Astrocyte (in vitro differentiated cells and primary cell): ENCODE measurements around the gene GRK5. TPM values are rescaled to one million over a fixed set of nuclear protein-coding genes. Genes with fewer than 3 reads are reported as not detected.
"Not testable (repeated sequence)": the region's sequence is repeated elsewhere in the genome, so short reads cannot be mapped to it uniquely, and the experiment has no call there.

Experiments used
- DNase-seq: peaks from one replicate; pipeline ENCODE4 v3.0.0-alpha.2; 2010; ENCODE audit warnings: low read depth
- FAIRE-seq: peaks from 2 replicates; lab custom pipeline; 2011; peaks lifted over from hg19 to GRCh38; lab: Jason Lieb, UNC
- H2AFZ ChIP-seq: 2 replicates; pipeline ENCODE4 v1.6.0; 2012; ENCODE audit warnings: low read depth, low read length, inconsistent platforms
- H3K27ac ChIP-seq: 2 replicates; pipeline ENCODE4 v1.5.1; 2011; ENCODE audit warnings: low read depth, low read length, inconsistent platforms
- H3K27me3 ChIP-seq: 2 replicates; pipeline ENCODE4 v1.6.0; 2011; ENCODE audit warnings: low read length, inconsistent platforms; ENCODE audit not compliant: insufficient read depth
- H3K36me3 ChIP-seq: 2 replicates; pipeline ENCODE4 v1.5.1; 2011; ENCODE audit warnings: low read length, inconsistent platforms; ENCODE audit not compliant: insufficient read depth
- H3K4me1 ChIP-seq: 2 replicates; pipeline ENCODE4 v1.5.1; 2011; ENCODE audit warnings: low read length, inconsistent platforms; ENCODE audit not compliant: insufficient read depth
- H3K4me2 ChIP-seq: 2 replicates; pipeline ENCODE4 v1.6.0; 2012; ENCODE audit warnings: low read length, inconsistent platforms
- H3K4me3 ChIP-seq: 2 replicates; pipeline ENCODE4 v1.5.1; 2011; ENCODE audit warnings: low read depth, mild to moderate bottlenecking, low read length, inconsistent platforms; ENCODE audit not compliant: insufficient read depth
- H3K79me2 ChIP-seq: 2 replicates; pipeline ENCODE4 v1.6.0; 2012; ENCODE audit warnings: mild to moderate bottlenecking, low read length, inconsistent platforms; ENCODE audit not compliant: insufficient read depth
- H3K9ac ChIP-seq: 2 replicates; pipeline ENCODE4 v1.6.0; 2012; ENCODE audit warnings: mild to moderate bottlenecking, low read length, inconsistent platforms
- H3K9me3 ChIP-seq: 2 replicates; pipeline ENCODE4 v1.5.1; 2012; ENCODE audit warnings: low read depth, mild to moderate bottlenecking, low read length, inconsistent platforms; ENCODE audit not compliant: insufficient read depth
- H4K20me1 ChIP-seq: 2 replicates; pipeline ENCODE4 v1.6.0; 2012; ENCODE audit warnings: low read length, inconsistent platforms; ENCODE audit not compliant: insufficient read depth
- H3K27ac Mint-ChIP-seq: one replicate; pipeline ENCODE4 v1.8.0; 2021; ENCODE audit warnings: mild to moderate bottlenecking, mixed read lengths; ENCODE audit not compliant: unreplicated experiment
- H3K27me3 Mint-ChIP-seq: one replicate; pipeline ENCODE4 v1.8.0; 2021; ENCODE audit warnings: low read depth, mixed read lengths; ENCODE audit not compliant: unreplicated experiment
- H3K36me3 Mint-ChIP-seq: one replicate; pipeline ENCODE4 v1.8.0; 2021; ENCODE audit warnings: low read depth, mixed read lengths; ENCODE audit not compliant: unreplicated experiment
- H3K4me1 Mint-ChIP-seq: one replicate; pipeline ENCODE4 v1.8.0; 2021; ENCODE audit warnings: low read depth, mixed read lengths; ENCODE audit not compliant: unreplicated experiment
- H3K4me3 Mint-ChIP-seq: one replicate; pipeline ENCODE4 v1.8.0; 2021; ENCODE audit warnings: mild to moderate bottlenecking, moderate library complexity, mixed read lengths; ENCODE audit not compliant: unreplicated experiment
- H3K9me3 Mint-ChIP-seq: one replicate; pipeline ENCODE4 v1.8.0; 2021; ENCODE audit warnings: mild to moderate bottlenecking, mixed read lengths; ENCODE audit not compliant: unreplicated experiment
- EZH2 ChIP-seq: IDR thresholded peaks from 2 replicates; pipeline ENCODE4 v1.6.1; 2012; ENCODE audit warnings: mild to moderate bottlenecking, low read length, inconsistent platforms; ENCODE audit not compliant: insufficient read depth
- total RNA-seq: library from RNA; stranded (reverse); gene quantifications from 2 replicates; pipeline ENCODE4 v1.2.1, GENCODE V29; 2021
- TF ChIP-seq, protein P1 (sequence below): IDR thresholded peaks from 2 replicates; pipeline ENCODE4 v1.5.1; 2011; ENCODE audit warnings: low read depth, mild to moderate bottlenecking, inconsistent platforms, low read length, moderate library complexity; ENCODE audit not compliant: insufficient read depth

The GRK5 gene
- total RNA-seq, 1 donor from 2014 or later = 8.5 TPM

DNA sequence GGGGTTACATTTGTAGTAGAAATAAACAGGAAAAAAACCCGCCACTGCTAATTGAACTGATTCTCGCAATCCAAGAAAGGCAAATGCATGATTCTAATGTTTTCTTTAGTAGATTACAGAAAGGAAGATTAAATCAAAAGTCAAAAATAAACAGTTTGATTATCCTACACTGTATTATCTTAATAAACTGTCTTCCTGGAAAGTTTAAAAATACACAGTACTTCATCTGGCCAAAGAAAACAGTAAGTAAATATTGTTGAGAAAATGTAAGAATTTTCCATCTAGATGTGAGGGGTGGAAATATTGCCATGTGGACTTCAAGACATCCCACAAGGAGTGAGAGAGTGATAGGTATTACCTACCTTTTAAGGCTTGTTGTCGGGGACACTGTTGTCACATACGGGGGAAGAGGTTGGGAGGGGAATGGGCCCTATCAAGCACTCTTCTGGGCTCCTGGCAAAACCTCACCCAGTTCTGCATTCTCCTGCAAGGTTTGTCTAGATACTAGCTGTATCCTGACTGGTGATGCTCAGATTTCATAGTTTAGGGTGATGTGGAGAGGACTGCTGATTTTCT lies 17.8 kb downstream of the GRK5 start:
- H3K9me3 Mint-ChIP-seq = no peaks in the 10 kb centered on the region
- Histone ChIP-seq H3K9ac (no peak overlapping the region), H4K20me1 (peaks cover 49% of the 10 kb centered on the region), H3K27me3 (no peaks in the 10 kb centered on the region), H3K4me2 (no peak overlapping the region), H3K36me3 (no peaks in the 10 kb centered on the region), H3K27ac (no peak overlapping the region), H3K79me2 (peaks cover 42% of the 10 kb centered on the region), H3K9me3 (no peaks in the 10 kb centered on the region), H3K4me1 (peaks cover 3% of the 10 kb centered on the region), H2AFZ (no peak overlapping the region), H3K4me3 (no peak overlapping the region)
- peaks cover 9% of the 10 kb centered on the region for H3K4me1 Mint-ChIP-seq
- no peak overlapping the region for H3K4me3 Mint-ChIP-seq
- H3K27me3 Mint-ChIP-seq = no peaks in the 10 kb centered on the region
- TF ChIP-seq EZH2 = no peak
- TF ChIP-seq, protein P1, sequence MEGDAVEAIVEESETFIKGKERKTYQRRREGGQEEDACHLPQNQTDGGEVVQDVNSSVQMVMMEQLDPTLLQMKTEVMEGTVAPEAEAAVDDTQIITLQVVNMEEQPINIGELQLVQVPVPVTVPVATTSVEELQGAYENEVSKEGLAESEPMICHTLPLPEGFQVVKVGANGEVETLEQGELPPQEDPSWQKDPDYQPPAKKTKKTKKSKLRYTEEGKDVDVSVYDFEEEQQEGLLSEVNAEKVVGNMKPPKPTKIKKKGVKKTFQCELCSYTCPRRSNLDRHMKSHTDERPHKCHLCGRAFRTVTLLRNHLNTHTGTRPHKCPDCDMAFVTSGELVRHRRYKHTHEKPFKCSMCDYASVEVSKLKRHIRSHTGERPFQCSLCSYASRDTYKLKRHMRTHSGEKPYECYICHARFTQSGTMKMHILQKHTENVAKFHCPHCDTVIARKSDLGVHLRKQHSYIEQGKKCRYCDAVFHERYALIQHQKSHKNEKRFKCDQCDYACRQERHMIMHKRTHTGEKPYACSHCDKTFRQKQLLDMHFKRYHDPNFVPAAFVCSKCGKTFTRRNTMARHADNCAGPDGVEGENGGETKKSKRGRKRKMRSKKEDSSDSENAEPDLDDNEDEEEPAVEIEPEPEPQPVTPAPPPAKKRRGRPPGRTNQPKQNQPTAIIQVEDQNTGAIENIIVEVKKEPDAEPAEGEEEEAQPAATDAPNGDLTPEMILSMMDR = no peak
- H3K27ac Mint-ChIP-seq = no peak overlapping the region
- FAIRE-seq = no peak
- no peaks in the 10 kb centered on the region for H3K36me3 Mint-ChIP-seq
- DNase-seq = no peak

DNA sequence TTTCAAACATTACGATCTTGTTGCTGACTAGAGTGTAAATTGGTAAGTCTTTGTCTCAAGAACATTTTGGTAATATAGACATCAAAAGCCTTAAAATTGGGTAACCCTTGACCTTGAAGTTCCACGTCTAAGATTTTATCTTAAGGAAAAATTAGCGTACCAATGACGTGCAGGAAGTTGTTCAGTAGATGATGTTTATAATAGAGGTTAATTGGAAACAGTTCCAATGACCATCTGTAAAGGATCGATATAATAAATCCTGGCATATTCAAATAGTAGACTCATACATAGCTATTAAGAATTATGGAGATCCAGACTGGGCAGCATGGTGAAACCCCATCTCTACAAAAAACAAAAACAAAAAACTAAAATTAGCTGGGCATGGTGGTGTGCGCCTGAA lies 20.5 kb downstream of the GRK5 start:
- peaks cover 2% of the 10 kb centered on the region for H3K36me3 Mint-ChIP-seq
- Histone ChIP-seq H4K20me1 (peaks cover 32% of the 10 kb centered on the region), H3K36me3 (no peaks in the 10 kb centered on the region), H3K9ac (no peak overlapping the region), H3K4me1 (no peaks in the 10 kb centered on the region), H3K27me3 (no peaks in the 10 kb centered on the region), H3K4me3 (no peak overlapping the region), H2AFZ (no peak overlapping the region), H3K27ac (no peak overlapping the region), H3K79me2 (peaks cover 38% of the 10 kb centered on the region), H3K9me3 (no peaks in the 10 kb centered on the region), H3K4me2 (no peak overlapping the region)
- H3K9me3 Mint-ChIP-seq = no peaks in the 10 kb centered on the region
- H3K4me3 Mint-ChIP-seq = no peak overlapping the region
- no peaks in the 10 kb centered on the region for H3K4me1 Mint-ChIP-seq
- DNase-seq = no peak
- FAIRE-seq = no peak
- H3K27me3 Mint-ChIP-seq = no peaks in the 10 kb centered on the region
- TF ChIP-seq, protein P1 = no peak
- no peak for TF ChIP-seq EZH2
- H3K27ac Mint-ChIP-seq = no peak overlapping the region

DNA sequence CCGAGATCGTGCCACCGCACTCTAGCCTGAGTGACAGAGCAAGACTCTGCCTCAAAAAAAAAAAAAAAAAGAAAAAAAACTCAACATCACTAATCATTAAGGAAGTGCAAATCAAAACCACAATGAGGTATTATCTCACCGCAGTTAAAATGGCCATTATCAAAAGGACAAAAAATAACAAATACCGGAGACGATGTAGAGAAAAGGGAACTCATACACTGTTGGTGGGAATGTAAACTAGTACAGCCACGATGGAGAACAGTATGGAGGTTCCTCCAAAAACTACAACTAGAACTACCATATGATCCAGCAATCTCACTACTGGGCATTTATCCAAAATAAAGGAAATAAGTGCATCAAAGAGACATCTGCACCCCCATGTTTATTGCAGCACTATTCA lies 24.3 kb downstream of the GRK5 start:
- no peaks in the 10 kb centered on the region for H3K27me3 Mint-ChIP-seq
- peaks cover 38% of the 10 kb centered on the region for H3K79me2 ChIP-seq
- H3K4me3 Mint-ChIP-seq = no peak overlapping the region

DNA sequence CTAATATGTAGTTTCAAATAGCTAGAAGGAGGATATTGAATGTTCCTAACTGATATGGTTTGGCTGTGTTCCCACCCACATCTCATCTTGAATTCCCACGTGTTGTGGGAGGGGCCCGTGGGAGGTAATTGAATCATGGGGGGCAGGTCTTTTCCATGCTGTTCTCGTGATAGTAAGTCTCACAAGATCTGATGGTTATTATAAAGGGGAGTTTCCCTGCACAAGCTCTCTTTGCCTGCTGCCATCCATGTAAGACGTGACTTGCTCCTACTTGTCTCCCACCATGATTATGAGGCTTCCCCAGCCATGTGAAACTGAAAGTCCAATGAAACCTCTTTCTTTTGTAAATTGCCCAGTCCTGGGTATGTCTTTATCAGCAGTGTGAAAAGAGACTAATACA lies 25.1 kb downstream of the GRK5 start:
- H3K79me2 ChIP-seq = peaks cover 38% of the 10 kb centered on the region
- H3K27ac Mint-ChIP-seq = not testable (repeated sequence)

More for the DNA sequence above, 24.3 kb downstream of the GRK5 start:
- Histone ChIP-seq H3K9ac (no peak overlapping the region), H3K9me3 (no peaks in the 10 kb centered on the region), H3K4me1 (peaks cover 14% of the 10 kb centered on the region), H3K27me3 (no peaks in the 10 kb centered on the region), H4K20me1 (peaks cover 37% of the 10 kb centered on the region), H2AFZ (no peak overlapping the region), H3K36me3 (no peaks in the 10 kb centered on the region), H3K4me3 (no peak overlapping the region), H3K27ac (no peak overlapping the region), H3K4me2 (no peak overlapping the region)
- DNase-seq = no peak
- no peak for FAIRE-seq
- Mint-ChIP-seq H3K4me1 (peaks cover 6% of the 10 kb centered on the region), H3K36me3 (peaks cover 5% of the 10 kb centered on the region), H3K27ac (no peak overlapping the region), H3K9me3 (peaks cover 2% of the 10 kb centered on the region)
- no peak for TF ChIP-seq EZH2
- TF ChIP-seq, protein P1 = no peak

More for the DNA sequence above, 25.1 kb downstream of the GRK5 start:
- not testable (repeated sequence) for H3K9ac ChIP-seq, H3K4me2 ChIP-seq, H3K4me3 ChIP-seq, H3K36me3 Mint-ChIP-seq, DNase-seq, H2AFZ ChIP-seq, H3K4me1 Mint-ChIP-seq, H3K27ac ChIP-seq, H3K4me3 Mint-ChIP-seq, H3K27me3 Mint-ChIP-seq, FAIRE-seq, H3K27me3 ChIP-seq, H3K36me3 ChIP-seq, H3K9me3 ChIP-seq, H3K9me3 Mint-ChIP-seq
- H3K4me1 ChIP-seq = peaks cover 14% of the 10 kb centered on the region
- H4K20me1 ChIP-seq = peaks cover 37% of the 10 kb centered on the region
